ENCODE results near the gene ARL4C. TPM values are rescaled to one million over a fixed set of nuclear protein-coding genes. Genes with fewer than 3 reads are reported as not detected.

The ARL4C gene
- total and polyA plus RNA-seq, 2 of the 8 experiments (the other 6 are each of a cell fraction or from before 2014, with no cell fraction given) = 7.0 to 16.9 TPM

DNA sequence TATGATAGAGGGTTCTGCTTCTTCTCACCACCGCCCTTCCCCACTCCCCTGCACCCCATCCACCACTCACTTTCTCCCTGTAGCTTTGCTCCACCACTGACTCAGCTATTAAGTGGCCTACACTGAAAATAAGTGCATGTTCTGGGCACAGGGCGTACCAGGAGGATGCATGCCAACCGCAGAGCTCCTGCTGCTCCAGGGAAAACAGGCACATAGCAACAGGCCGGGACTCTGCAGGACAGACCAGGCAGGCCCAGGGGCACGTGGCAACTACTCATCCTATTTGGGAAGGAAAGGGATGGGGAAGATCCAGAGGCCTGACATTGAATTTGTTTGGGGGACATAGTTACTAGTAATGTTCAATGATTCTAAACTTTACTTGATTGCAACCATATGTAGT is 28.4 kb downstream of the ARL4C start:
- Histone ChIP-seq H4K8ac (ENCODE audit: extremely low read depth, insufficient read depth, low read length) (no peak overlapping the region), H4K20me1 (replicated peaks in 1 of 2; ENCODE audit: control insufficient read depth in 1 of 2, insufficient read depth in 2 of 2, low read length in 2 of 2) (no peaks in the 10 kb centered on the region), H2BK12ac (ENCODE audit: low read depth, low read length) (no peak overlapping the region), H3K9ac (replicated peaks in 1 of 4; ENCODE audit: extremely low read depth in 1 of 4, low read depth in 3 of 4, low read length in 3 of 4) (no peak overlapping the region), H2AK5ac (ENCODE audit: low read depth, low read length) (no peak overlapping the region), H2BK5ac (ENCODE audit: low read depth, low read length) (no peak overlapping the region), H3K18ac (ENCODE audit: extremely low read depth, low read length) (no peak overlapping the region), H3K4ac (replicated peaks; ENCODE audit: insufficient read length, low read depth, low read length) (no peak overlapping the region), H3K27ac (ENCODE audit: low read depth, low read length) (no peak overlapping the region), H3K9me3 (ENCODE audit: insufficient read depth in 2 of 2, low read depth in 1 of 2, low read length in 1 of 2) (no peaks in the 10 kb centered on the region; a peak in 1 of 4 replicates), H3K23me2 (ENCODE audit: low read depth, low read length) (no peaks in the 10 kb centered on the region), H2BK15ac (ENCODE audit: low read length) (no peak overlapping the region), H3K79me2 (ENCODE audit: control insufficient read depth in 1 of 2, insufficient read depth in 2 of 2, low read length in 2 of 2) (no peaks in the 10 kb centered on the region), H3K14ac (ENCODE audit: insufficient read length) (no peak overlapping the region), H3K79me1 (ENCODE audit: low read depth, low read length) (no peaks in the 10 kb centered on the region), H4K5ac (ENCODE audit: insufficient read length, low read depth, low read length) (no peak overlapping the region), H2BK20ac (ENCODE audit: low read length) (no peak overlapping the region), H3K4me1 (replicated peaks in 1 of 4; ENCODE audit: control insufficient read depth in 3 of 4, insufficient read depth in 4 of 4, low read length in 3 of 4) (no peaks in the 10 kb centered on the region), H3K4me3 (ENCODE audit: extremely low read depth in 1 of 4, insufficient read depth in 2 of 4, low read depth in 3 of 4, low read length in 4 of 4) (no peak overlapping the region), H2AFZ (ENCODE audit: low read length) (no peak overlapping the region), H3K56ac (replicated peaks; ENCODE audit: insufficient read length, low read depth, low read length) (no peak overlapping the region), H2BK120ac (replicated peaks; ENCODE audit: low read depth, low read length) (no peak overlapping the region), H4K91ac (replicated peaks; ENCODE audit: insufficient read length, low read length) (no peak overlapping the region), H3K4me2 (ENCODE audit: insufficient read depth in 1 of 2, low read depth in 2 of 2, low read length in 2 of 2) (no peak overlapping the region), H3K36me3 (ENCODE audit: control insufficient read depth in 2 of 4, insufficient read depth in 4 of 4, low read length in 3 of 4) (no peaks in the 10 kb centered on the region), H3K23ac (ENCODE audit: insufficient read length) (no peak overlapping the region), H3K27me3 (replicated peaks in 1 of 4; ENCODE audit: control insufficient read depth in 3 of 4, extremely low read depth in 1 of 4, insufficient read depth in 3 of 4, low read length in 3 of 4) (no peaks in the 10 kb centered on the region)
- 87% methylated on average over 5 of the region's 5 CpGs; no CpG with 5 or more reads in 1 of the 2 experiments for WGBS, 2 experiments (ENCODE audit: extremely low coverage in 1 of 2, insufficient coverage in 1 of 2, insufficient read length in 1 of 2, insufficient replicate concordance in 2 of 2, low coverage in 1 of 2, low lambda C conversion rate in 2 of 2, missing lambda C conversion rate in 1 of 2)
- DNase-seq (ENCODE audit: low read depth in 1 of 2, low spot score in 2 of 2) (no peak), FAIRE-seq (no peak)
- POLR2A ChIA-PET (ENCODE audit: partially characterized antibody) = no interaction called here
- CTCF ChIA-PET (ENCODE audit: partially characterized antibody) = interaction anchor here (1.2 kb wide), 1 partner anchor 180 kb away, joined by 3 read pairs; no protein-coding TSS in a partner anchor
- TF ChIP-seq RBBP5 (IDR thresholded peaks at IDR 0.05; ENCODE audit: borderline replicate concordance, low read depth, low read length) (no peak), TAF1 (IDR thresholded peaks at IDR 0.05; ENCODE audit: low read depth, low read length) (no peak), TBP (IDR thresholded peaks at IDR 0.05; ENCODE audit: low read depth, low read length) (no peak), KDM1A (IDR thresholded peaks at IDR 0.05; ENCODE audit: borderline replicate concordance, low read length) (no peak), PHF8 (conservative IDR thresholded peaks at IDR 0.05; ENCODE audit: low read depth, low read length) (no peak), CBX8 (IDR thresholded peaks at IDR 0.05; ENCODE audit: borderline replicate concordance, low read depth, low read length) (no peak), CBX5 (IDR thresholded peaks at IDR 0.05; ENCODE audit: low read depth, low read length) (no peak), SAP30 (IDR thresholded peaks at IDR 0.05; ENCODE audit: insufficient read depth, insufficient replicate concordance, low read length) (no peak), BCL11A (IDR thresholded peaks at IDR 0.05; ENCODE audit: low read depth in 2 of 2, low read length in 2 of 2) (no peak)
- TF ChIP-seq, protein P1, sequence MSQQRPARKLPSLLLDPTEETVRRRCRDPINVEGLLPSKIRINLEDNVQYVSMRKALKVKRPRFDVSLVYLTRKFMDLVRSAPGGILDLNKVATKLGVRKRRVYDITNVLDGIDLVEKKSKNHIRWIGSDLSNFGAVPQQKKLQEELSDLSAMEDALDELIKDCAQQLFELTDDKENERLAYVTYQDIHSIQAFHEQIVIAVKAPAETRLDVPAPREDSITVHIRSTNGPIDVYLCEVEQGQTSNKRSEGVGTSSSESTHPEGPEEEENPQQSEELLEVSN (IDR thresholded peaks at IDR 0.05) = no peak
